Endothelial cell of umbilical vein (primary cell): ENCODE results near the gene ST8SIA1. TPM values are rescaled to one million over a fixed set of nuclear protein-coding genes. Genes with fewer than 3 reads are reported as not detected.

Source experiments
- BruUV-seq: library from RNA; stranded (reverse); fragments of 400-500 nt; replicated peaks from 2 replicates; lab custom pipeline; 2021; lab: Mats Ljungman, UMichigan
- CTCF ChIA-PET: fragments of 300-600, 350-600 bp; sonication (Branson Sonifier 250); formaldehyde crosslinking; loops from one replicate; lab custom pipeline; 2021; ENCODE audit warnings: antibody characterized with exemption, inconsistent platforms; lab: Charles Lee
- POLR2A ChIA-PET: fragments of 300-600, 350-600 bp; sonication (Branson Sonifier 250); formaldehyde crosslinking; loops from one replicate; lab custom pipeline; 2021; ENCODE audit warnings: antibody characterized with exemption, inconsistent platforms; lab: Charles Lee
- DNase-seq: peaks from one replicate; pipeline ENCODE4 v3.0.0-alpha.2; 2011; ENCODE audit warnings: low read depth, low spot score
- FAIRE-seq: peaks from 2 replicates; lab custom pipeline; 2011; peaks lifted over from hg19 to GRCh38; lab: Jason Lieb, UNC
- H2AFZ ChIP-seq: 2 replicates; pipeline ENCODE4 v1.6.0; 2012; ENCODE audit warnings: low read depth, low read length, control low read depth, inconsistent platforms
- H3K27ac ChIP-seq: 2 replicates; pipeline ENCODE4 v1.5.1; 2011; ENCODE audit warnings: low read depth, mild to moderate bottlenecking, control low read depth, low read length, moderate library complexity; ENCODE audit not compliant: insufficient read depth
- H3K27me3 ChIP-seq, 2 experiments: 2 replicates each; pipeline versions ENCODE4 v1.6.0 to v1.6.1; 2011; ENCODE audit warnings: low read length in 2 of 2, mixed read lengths in 1 of 2; ENCODE audit not compliant: control insufficient read depth in 2 of 2, insufficient read depth in 2 of 2
- H3K36me3 ChIP-seq, 2 experiments: 2 replicates in 1 of 2; 3 replicates in 1 of 2; pipeline ENCODE4 v1.5.1; 2011; ENCODE audit warnings: low read length in 2 of 2, mild to moderate bottlenecking in 1 of 2, moderate library complexity in 1 of 2; ENCODE audit not compliant: control insufficient read depth in 2 of 2, insufficient read depth in 2 of 2; ENCODE audit errors: extremely low read depth in 1 of 2
- H3K4me1 ChIP-seq: 3 replicates; pipeline ENCODE4 v1.5.1; 2011; ENCODE audit warnings: mild to moderate bottlenecking, low read length; ENCODE audit not compliant: control insufficient read depth, insufficient read depth; ENCODE audit errors: extremely low read depth
- H3K4me2 ChIP-seq: 2 replicates; pipeline ENCODE4 v1.6.1; 2011; ENCODE audit warnings: low read length, control low read depth, mixed read lengths; ENCODE audit not compliant: insufficient read depth
- H3K4me3 ChIP-seq, 3 experiments: fragments of 200-600 bp in 1 of 3; sonication (generic), shearing (Covaris generic) in 1 of 3; replicated peaks in 1 of 3; 2 replicates each; pipeline ENCODE4 v1.5.1; 2011 to 2016; ENCODE audit warnings: control low read depth in 3 of 3, low read length in 3 of 3, mild to moderate bottlenecking in 2 of 3, inconsistent platforms in 1 of 3, low read depth in 1 of 3, moderate library complexity in 1 of 3; ENCODE audit not compliant: insufficient read depth in 1 of 3
- H3K79me2 ChIP-seq: 2 replicates; pipeline ENCODE4 v1.6.0; 2012; ENCODE audit warnings: low read length, inconsistent platforms; ENCODE audit not compliant: control insufficient read depth, insufficient read depth
- H3K9ac ChIP-seq: replicated peaks from 2 replicates; pipeline ENCODE3; 2011; ENCODE audit warnings: low read length, control low read depth; ENCODE audit not compliant: insufficient read depth; ENCODE audit errors: extremely low read depth
- H3K9me1 ChIP-seq: replicated peaks from 3 replicates; pipeline ENCODE4 v1.6.0; 2011; ENCODE audit warnings: mild to moderate bottlenecking, low read length; ENCODE audit not compliant: control insufficient read depth, insufficient read depth; ENCODE audit errors: extremely low read depth
- H3K9me3 ChIP-seq: replicated peaks from 2 replicates; pipeline ENCODE4 v1.5.1; 2012; ENCODE audit warnings: low read length, inconsistent platforms; ENCODE audit not compliant: control insufficient read depth, insufficient read depth
- H4K20me1 ChIP-seq: replicated peaks from 2 replicates; pipeline ENCODE3; 2011; ENCODE audit warnings: mild to moderate bottlenecking, low read length; ENCODE audit not compliant: control insufficient read depth, insufficient read depth; ENCODE audit errors: extremely low read depth
- JUN ChIP-seq: IDR thresholded peaks from 2 replicates; pipeline ENCODE4 v1.6.1; 2011; ENCODE audit warnings: borderline replicate concordance, low read depth; ENCODE audit not compliant: insufficient read length, insufficient read depth
- MYC ChIP-seq: IDR thresholded peaks from one replicate; pipeline ENCODE4 v1.6.1; 2011; ENCODE audit warnings: mild to moderate bottlenecking, low read depth, low read length
- POLR2AphosphoS5 ChIP-seq: IDR thresholded peaks from 2 replicates; pipeline ENCODE4 v1.6.1; 2012; ENCODE audit warnings: low read depth, mild to moderate bottlenecking, control low read depth, low read length, moderate library complexity; ENCODE audit not compliant: insufficient read depth
- dilution Hi-C: fragments of 300-500 bp; cut with MboI; formaldehyde crosslinking; loops from one replicate; pipeline ENCODE4 v1.15.0; 2019; ENCODE audit warnings: low sequenced_read_pairs; ENCODE audit not compliant: extremely low pct_ligation_motif_present
- intact Hi-C: fragments of 100-400 bp; cut with micrococcal nuclease; formaldehyde crosslinking; loops from one replicate; pipeline ENCODE4 v1.10.0; 2022
- polyA plus RNA-seq, 4 experiments: library from polyadenylated mRNA; depleted of rRNA in 3 of 4; stranded (reverse) in 3 of 4; unstranded in 1 of 4; fragments of >200 nt; gene quantifications; 2 replicates each; pipeline versions ENCODE4 v1.2.1 to v1.2.3, GENCODE V29; 2011 to 2012; ENCODE audit warnings: missing spikeins in 1 of 4
- total RNA-seq: library from RNA; stranded (reverse); gene quantifications from 2 replicates; pipeline ENCODE4 v1.2.3, GENCODE V29; 2021

The ST8SIA1 gene
- total and polyA plus RNA-seq, 2 donors (not counting 3 experiments of a cell fraction or from before 2014, with no cell fraction given): not detected

- Histone ChIP-seq H3K9ac (no peak overlapping the region), H3K27me3 (no peaks in the 10 kb centered on the region), H3K36me3 (no peaks in the 10 kb centered on the region), H2AFZ (no peak overlapping the region), H3K4me2 (no peak overlapping the region), H3K79me2 (no peaks in the 10 kb centered on the region), H4K20me1 (no peaks in the 10 kb centered on the region), H3K4me1 (no peaks in the 10 kb centered on the region), H3K9me1 (no peaks in the 10 kb centered on the region), H3K4me3 (no peak overlapping the region), H3K27ac (no peak overlapping the region), H3K9me3 (no peaks in the 10 kb centered on the region)
- ChIA-PET CTCF (no interaction called here), POLR2A (no interaction called here)
- dilution Hi-C loops (no loop called here), intact Hi-C loops (no loop called here)
- DNase-seq: no peak
- no peak for FAIRE-seq
- BruUV-seq: no TSS peak
- TF ChIP-seq MYC: no peak
- no peak for TF ChIP-seq JUN
These were observed 123.4 kb downstream of the ST8SIA1 start for GRCh38 chr12:22211128-22211527.

DNA sequence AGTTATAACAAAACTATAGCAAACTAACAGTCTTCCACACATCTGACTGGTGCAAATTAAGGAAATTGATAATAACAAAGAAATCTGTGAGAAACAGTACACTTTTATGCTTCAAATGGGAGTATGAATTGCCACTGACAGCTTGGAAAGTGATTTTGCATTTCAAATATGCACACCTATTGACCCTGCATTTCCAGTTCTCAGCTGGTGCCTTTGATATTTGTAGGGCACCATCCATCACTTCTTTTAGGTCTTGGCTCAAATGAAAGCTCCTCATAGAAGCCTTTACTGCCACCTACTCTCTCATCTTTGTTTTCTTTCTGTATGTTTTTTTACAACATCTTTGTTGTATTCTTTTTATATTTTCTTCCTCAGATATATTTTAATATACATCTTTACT lies 125.1 kb downstream of the ST8SIA1 start:
- Histone ChIP-seq H3K4me2 (no peak overlapping the region), H3K36me3 (no peaks in the 10 kb centered on the region), H3K4me1 (no peaks in the 10 kb centered on the region), H3K27ac (no peak overlapping the region), H3K9me3 (no peaks in the 10 kb centered on the region), H2AFZ (no peak overlapping the region), H3K79me2 (no peaks in the 10 kb centered on the region), H3K9ac (no peak overlapping the region), H3K4me3 (no peak overlapping the region), H4K20me1 (no peaks in the 10 kb centered on the region), H3K9me1 (no peaks in the 10 kb centered on the region), H3K27me3 (no peaks in the 10 kb centered on the region)
- ChIA-PET POLR2A (no interaction called here), CTCF (interaction anchor here (0.8 kb wide), 1 partner anchor 238 kb away, joined by 3 read pairs; no protein-coding TSS in a partner anchor)
- BruUV-seq: no TSS peak
- TF ChIP-seq POLR2AphosphoS5: no peak
- TF ChIP-seq JUN: no peak
- TF ChIP-seq MYC: no peak
- intact Hi-C loops (no loop called here), dilution Hi-C loops (no loop called here)
- no peak for DNase-seq
- FAIRE-seq: no peak
